Prostate gland (tissue), 2 donors: ENCODE data around the gene BRD2.

Experiments used
- CTCF ChIP-seq, 4 experiments: fragments of 200-600 bp in 2 of 4; fragments of 450-650 bp in 2 of 4; sonication (generic) in 2 of 4; IDR thresholded peaks; 1 replicate in 3 of 4; 2 replicates in 1 of 4; pipeline ENCODE4 v1.5.1; 2016 to 2019; ENCODE audit warnings: antibody characterized with exemption in 4 of 4, mild to moderate bottlenecking in 2 of 4, moderate library complexity in 2 of 4
- POLR2A ChIP-seq: fragments of 450-650 bp; IDR thresholded peaks from one replicate; pipeline ENCODE4 v1.6.1; 2016; ENCODE audit warnings: antibody characterized with exemption, mild to moderate bottlenecking
- POLR2AphosphoS5 ChIP-seq: sonication (generic); formaldehyde crosslinking; IDR thresholded peaks from one replicate; pipeline ENCODE4 v1.6.1; 2017; ENCODE audit warnings: antibody characterized with exemption

- TF ChIP-seq POLR2A, result no peak
- no peak for TF ChIP-seq CTCF (IDR thresholded peaks at IDR 0.05)
- no peak for TF ChIP-seq POLR2AphosphoS5
Observed at GRCh38 chr6:33015798-33016197, 47.4 kb downstream of the BRD2 start.
